Kidney epithelial cell (primary cell): ENCODE measurements around the gene GPR179. TPM values are rescaled to one million over a fixed set of nuclear protein-coding genes. Genes with fewer than 3 reads are reported as not detected.

Experiments
- DNase-seq: peaks from one replicate; pipeline ENCODE4 v3.0.0-alpha.2; 2010; ENCODE audit warnings: low read depth
- H3K27me3 ChIP-seq: 2 replicates; pipeline ENCODE4 v1.6.0; 2011; ENCODE audit warnings: low read length; ENCODE audit not compliant: control insufficient read depth, insufficient read depth
- H3K36me3 ChIP-seq: 2 replicates; pipeline ENCODE4 v1.5.1; 2011; ENCODE audit warnings: low read length; ENCODE audit not compliant: control insufficient read depth, insufficient read depth
- H3K4me3 ChIP-seq: 2 replicates; pipeline ENCODE4 v1.5.1; 2011; ENCODE audit warnings: low read depth, mild to moderate bottlenecking, control low read depth, low read length
- total RNA-seq: library from RNA; depleted of rRNA; stranded (reverse); fragments of >200 nt; gene quantifications from 2 replicates; pipeline ENCODE4 v1.2.3, GENCODE V29; 2015
- TF ChIP-seq, protein P1 (sequence below): IDR thresholded peaks from 2 replicates; pipeline ENCODE4 v1.5.1; 2011; ENCODE audit warnings: mild to moderate bottlenecking, moderate library complexity, low read length, control low read depth, inconsistent platforms; ENCODE audit not compliant: insufficient read depth, poor library complexity, severe bottlenecking

GPR179 gene
- total RNA-seq, 1 donor from 2014 or later = 0.04 TPM

DNA sequence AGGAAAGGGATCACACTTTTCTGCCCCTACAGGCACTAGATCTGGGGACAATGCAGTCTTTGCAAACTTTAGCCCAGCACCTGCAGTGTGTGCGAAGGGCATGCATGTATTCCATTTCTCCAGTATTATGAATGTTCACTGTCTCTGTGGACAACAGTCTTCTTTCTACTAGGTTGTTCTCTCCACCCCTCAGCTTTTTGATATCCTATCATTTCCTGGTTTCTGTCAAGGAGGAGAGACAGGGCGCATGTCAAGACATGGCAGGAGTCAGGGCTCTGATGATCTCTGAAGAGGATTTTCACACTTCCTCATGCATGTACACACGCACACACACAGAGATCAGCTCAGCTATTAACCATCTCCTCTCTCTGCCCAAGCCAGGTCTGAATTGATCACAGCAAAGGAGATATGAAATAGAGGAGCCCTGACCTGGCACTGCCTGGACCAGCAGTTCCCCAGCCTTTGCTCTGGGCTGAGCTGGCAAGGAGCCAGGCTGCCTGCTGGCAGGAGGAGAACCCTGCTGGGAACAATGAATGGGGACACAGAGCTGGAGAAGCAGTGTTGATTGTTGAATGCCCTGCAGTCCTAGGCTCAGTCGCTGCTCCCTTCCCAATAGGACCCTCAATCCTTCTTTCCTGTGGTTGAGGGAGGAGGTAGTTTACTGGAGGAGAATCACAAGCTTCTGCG, 2.6 kb downstream of the GPR179 start:
- Histone ChIP-seq H3K4me3 (no peak overlapping the region), H3K27me3 (peaks cover 20% of the 10 kb centered on the region), H3K36me3 (no peaks in the 10 kb centered on the region)
- no peak for DNase-seq
- TF ChIP-seq, protein P1, sequence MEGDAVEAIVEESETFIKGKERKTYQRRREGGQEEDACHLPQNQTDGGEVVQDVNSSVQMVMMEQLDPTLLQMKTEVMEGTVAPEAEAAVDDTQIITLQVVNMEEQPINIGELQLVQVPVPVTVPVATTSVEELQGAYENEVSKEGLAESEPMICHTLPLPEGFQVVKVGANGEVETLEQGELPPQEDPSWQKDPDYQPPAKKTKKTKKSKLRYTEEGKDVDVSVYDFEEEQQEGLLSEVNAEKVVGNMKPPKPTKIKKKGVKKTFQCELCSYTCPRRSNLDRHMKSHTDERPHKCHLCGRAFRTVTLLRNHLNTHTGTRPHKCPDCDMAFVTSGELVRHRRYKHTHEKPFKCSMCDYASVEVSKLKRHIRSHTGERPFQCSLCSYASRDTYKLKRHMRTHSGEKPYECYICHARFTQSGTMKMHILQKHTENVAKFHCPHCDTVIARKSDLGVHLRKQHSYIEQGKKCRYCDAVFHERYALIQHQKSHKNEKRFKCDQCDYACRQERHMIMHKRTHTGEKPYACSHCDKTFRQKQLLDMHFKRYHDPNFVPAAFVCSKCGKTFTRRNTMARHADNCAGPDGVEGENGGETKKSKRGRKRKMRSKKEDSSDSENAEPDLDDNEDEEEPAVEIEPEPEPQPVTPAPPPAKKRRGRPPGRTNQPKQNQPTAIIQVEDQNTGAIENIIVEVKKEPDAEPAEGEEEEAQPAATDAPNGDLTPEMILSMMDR = no peak

DNA sequence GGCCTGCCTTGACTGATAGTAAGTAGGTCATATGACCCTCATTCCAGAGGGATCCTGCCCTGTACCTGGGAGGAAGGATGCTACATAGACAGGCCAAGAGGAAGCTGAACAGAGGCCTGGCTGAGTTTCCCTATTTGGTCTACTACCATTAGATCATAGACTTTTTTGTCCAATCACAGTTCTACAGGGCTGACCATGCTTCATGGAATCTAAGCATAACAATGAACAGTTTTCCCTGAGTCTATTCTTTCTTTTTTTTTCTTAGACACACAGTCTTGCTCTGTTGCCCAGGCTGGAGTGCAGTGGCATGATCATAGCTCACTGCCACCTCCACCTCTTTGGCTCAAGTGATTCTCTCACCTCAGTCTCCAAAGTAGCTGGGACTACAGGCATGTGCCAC, 3.9 kb downstream of the GPR179 start:
- Histone ChIP-seq H3K4me3 (no peak overlapping the region), H3K36me3 (no peaks in the 10 kb centered on the region), H3K27me3 (peaks cover 20% of the 10 kb centered on the region)
- no peak for DNase-seq
- TF ChIP-seq, protein P1 = no peak

DNA sequence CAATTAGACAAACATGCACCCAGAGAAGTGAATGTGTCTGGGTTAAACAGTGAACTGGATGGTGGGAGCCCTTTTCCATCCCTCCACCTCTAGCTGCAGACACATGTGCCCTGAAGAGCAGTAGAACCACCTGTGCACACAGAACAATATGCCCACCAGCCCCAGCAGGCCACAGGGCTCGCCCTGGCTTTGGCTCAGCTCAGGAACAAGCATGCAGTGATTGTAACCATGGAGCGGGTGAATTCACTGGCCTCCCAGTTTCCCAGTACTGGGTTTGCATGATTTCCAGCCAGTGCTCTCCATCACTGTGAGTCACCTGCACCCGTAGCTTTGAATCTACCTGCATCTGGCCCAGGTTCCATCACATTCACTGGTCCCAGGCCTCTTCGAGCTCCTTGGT, 5.2 kb downstream of the GPR179 start:
- no peak for DNase-seq
- TF ChIP-seq, protein P1 = no peak
- H3K4me3 ChIP-seq = no peak overlapping the region
- peaks cover 16% of the 10 kb centered on the region for H3K27me3 ChIP-seq
- H3K36me3 ChIP-seq = no peaks in the 10 kb centered on the region

DNA sequence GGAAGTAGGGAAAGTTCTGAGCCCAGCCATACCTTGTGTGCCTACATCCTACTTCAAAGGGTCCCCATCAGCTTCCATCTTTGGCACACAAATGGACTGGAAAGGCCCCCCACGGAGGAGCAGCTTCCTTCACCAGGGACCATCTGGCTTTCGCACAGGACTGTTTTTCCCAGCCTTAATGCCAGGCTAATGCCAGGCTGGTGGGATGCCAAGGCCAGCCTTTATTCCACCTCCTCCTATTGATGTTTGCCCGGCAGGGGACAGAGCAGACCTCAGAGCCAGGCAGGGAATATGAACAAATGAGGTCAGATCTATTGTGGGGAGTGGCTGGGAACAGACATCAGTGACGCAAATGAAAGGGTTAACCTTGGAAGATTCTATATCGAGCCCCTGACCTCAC, 5.7 kb downstream of the GPR179 start:
- no peak for DNase-seq
- TF ChIP-seq, protein P1 = no peak
- Histone ChIP-seq H3K36me3 (no peaks in the 10 kb centered on the region), H3K4me3 (no peak overlapping the region), H3K27me3 (peaks cover 13% of the 10 kb centered on the region)

DNA sequence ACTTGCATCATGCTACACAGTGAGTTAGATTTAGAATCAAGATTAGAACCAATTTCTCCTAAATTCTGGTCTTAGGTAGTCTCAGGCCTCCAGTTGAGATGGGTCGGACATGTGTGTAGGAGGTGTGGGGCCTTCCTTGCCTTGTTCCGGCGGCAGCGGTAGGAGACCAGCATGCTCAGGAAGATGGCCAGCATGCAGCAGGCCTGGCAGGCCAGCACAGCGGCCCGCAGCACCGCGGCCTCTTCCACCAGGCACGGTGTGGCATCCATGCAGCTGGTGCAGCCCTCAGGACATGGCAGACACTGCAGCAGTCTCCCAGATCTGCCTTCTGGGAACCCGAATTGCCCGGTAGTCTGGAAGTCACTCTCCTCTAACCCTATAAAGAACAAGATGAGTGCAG, 6.9 kb downstream of the GPR179 start:
- no peak overlapping the region for H3K4me3 ChIP-seq
- no peaks in the 10 kb centered on the region for H3K36me3 ChIP-seq
- TF ChIP-seq, protein P1 = no peak
- H3K27me3 ChIP-seq = peaks cover 12% of the 10 kb centered on the region
- no peak for DNase-seq
